Astrocyte (in vitro differentiated cells and primary cell): ENCODE measurements around the gene EED. TPM values are rescaled to one million over a fixed set of nuclear protein-coding genes. Genes with fewer than 3 reads are reported as not detected.

ENCODE experiments used
- DNase-seq: peaks from one replicate; pipeline ENCODE4 v3.0.0-alpha.2; 2010; ENCODE audit warnings: low read depth
- FAIRE-seq: peaks from 2 replicates; lab custom pipeline; 2011; peaks lifted over from hg19 to GRCh38; lab: Jason Lieb, UNC
- H2AFZ ChIP-seq: 2 replicates; pipeline ENCODE4 v1.6.0; 2012; ENCODE audit warnings: low read depth, low read length, inconsistent platforms
- H3K27ac ChIP-seq: 2 replicates; pipeline ENCODE4 v1.5.1; 2011; ENCODE audit warnings: low read depth, low read length, inconsistent platforms
- H3K27me3 ChIP-seq: 2 replicates; pipeline ENCODE4 v1.6.0; 2011; ENCODE audit warnings: low read length, inconsistent platforms; ENCODE audit not compliant: insufficient read depth
- H3K36me3 ChIP-seq: 2 replicates; pipeline ENCODE4 v1.5.1; 2011; ENCODE audit warnings: low read length, inconsistent platforms; ENCODE audit not compliant: insufficient read depth
- H3K4me1 ChIP-seq: 2 replicates; pipeline ENCODE4 v1.5.1; 2011; ENCODE audit warnings: low read length, inconsistent platforms; ENCODE audit not compliant: insufficient read depth
- H3K4me2 ChIP-seq: 2 replicates; pipeline ENCODE4 v1.6.0; 2012; ENCODE audit warnings: low read length, inconsistent platforms
- H3K4me3 ChIP-seq: 2 replicates; pipeline ENCODE4 v1.5.1; 2011; ENCODE audit warnings: low read depth, mild to moderate bottlenecking, low read length, inconsistent platforms; ENCODE audit not compliant: insufficient read depth
- H3K79me2 ChIP-seq: 2 replicates; pipeline ENCODE4 v1.6.0; 2012; ENCODE audit warnings: mild to moderate bottlenecking, low read length, inconsistent platforms; ENCODE audit not compliant: insufficient read depth
- H3K9ac ChIP-seq: 2 replicates; pipeline ENCODE4 v1.6.0; 2012; ENCODE audit warnings: mild to moderate bottlenecking, low read length, inconsistent platforms
- H3K9me3 ChIP-seq: 2 replicates; pipeline ENCODE4 v1.5.1; 2012; ENCODE audit warnings: low read depth, mild to moderate bottlenecking, low read length, inconsistent platforms; ENCODE audit not compliant: insufficient read depth
- H4K20me1 ChIP-seq: 2 replicates; pipeline ENCODE4 v1.6.0; 2012; ENCODE audit warnings: low read length, inconsistent platforms; ENCODE audit not compliant: insufficient read depth
- H3K27ac Mint-ChIP-seq: one replicate; pipeline ENCODE4 v1.8.0; 2021; ENCODE audit warnings: mild to moderate bottlenecking, mixed read lengths; ENCODE audit not compliant: unreplicated experiment
- H3K27me3 Mint-ChIP-seq: one replicate; pipeline ENCODE4 v1.8.0; 2021; ENCODE audit warnings: low read depth, mixed read lengths; ENCODE audit not compliant: unreplicated experiment
- H3K36me3 Mint-ChIP-seq: one replicate; pipeline ENCODE4 v1.8.0; 2021; ENCODE audit warnings: low read depth, mixed read lengths; ENCODE audit not compliant: unreplicated experiment
- H3K4me1 Mint-ChIP-seq: one replicate; pipeline ENCODE4 v1.8.0; 2021; ENCODE audit warnings: low read depth, mixed read lengths; ENCODE audit not compliant: unreplicated experiment
- H3K4me3 Mint-ChIP-seq: one replicate; pipeline ENCODE4 v1.8.0; 2021; ENCODE audit warnings: mild to moderate bottlenecking, moderate library complexity, mixed read lengths; ENCODE audit not compliant: unreplicated experiment
- H3K9me3 Mint-ChIP-seq: one replicate; pipeline ENCODE4 v1.8.0; 2021; ENCODE audit warnings: mild to moderate bottlenecking, mixed read lengths; ENCODE audit not compliant: unreplicated experiment
- EZH2 ChIP-seq: IDR thresholded peaks from 2 replicates; pipeline ENCODE4 v1.6.1; 2012; ENCODE audit warnings: mild to moderate bottlenecking, low read length, inconsistent platforms; ENCODE audit not compliant: insufficient read depth
- total RNA-seq: library from RNA; stranded (reverse); gene quantifications from 2 replicates; pipeline ENCODE4 v1.2.1, GENCODE V29; 2021
- TF ChIP-seq, protein P1 (sequence below): IDR thresholded peaks from 2 replicates; pipeline ENCODE4 v1.5.1; 2011; ENCODE audit warnings: low read depth, mild to moderate bottlenecking, inconsistent platforms, low read length, moderate library complexity; ENCODE audit not compliant: insufficient read depth

EED gene
- total RNA-seq, 1 donor from 2014 or later, result 23.4 TPM

DNA sequence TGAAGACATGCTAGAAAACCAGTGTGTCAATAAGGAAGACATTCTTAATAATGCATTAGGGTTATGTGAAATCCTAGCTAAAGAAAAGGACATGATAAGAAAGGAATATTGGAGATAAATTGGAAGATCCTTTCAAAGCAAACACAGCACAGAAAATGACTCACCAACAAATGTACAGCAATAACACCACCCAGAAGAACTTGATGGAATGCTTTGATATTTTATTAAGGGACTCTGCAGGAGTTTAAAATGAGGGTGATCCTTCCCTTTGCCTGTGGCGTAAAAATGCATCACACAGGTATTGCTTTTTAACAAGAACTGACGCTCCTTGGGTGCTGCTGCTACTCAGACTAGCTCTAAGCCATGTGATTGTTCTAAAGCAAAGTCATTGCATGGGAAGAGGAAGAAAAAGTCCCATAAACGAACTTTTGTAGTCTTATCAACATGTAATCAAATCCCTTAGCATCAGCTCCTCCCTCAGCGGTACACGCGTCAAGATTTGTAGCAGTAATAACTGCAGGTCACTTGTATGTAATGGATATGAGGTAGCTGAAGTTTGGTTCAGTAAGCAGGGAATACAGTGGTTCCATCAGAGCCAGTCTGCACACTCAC, 48.4 kb upstream of the EED start:
- Mint-ChIP-seq H3K4me1 (peaks cover 10% of the 10 kb centered on the region), H3K36me3 (no peaks in the 10 kb centered on the region), H3K27me3 (no peaks in the 10 kb centered on the region), H3K9me3 (no peaks in the 10 kb centered on the region), H3K27ac (no peak overlapping the region), H3K4me3 (no peak overlapping the region)
- no peak overlapping the region for H3K4me2 ChIP-seq
- H3K27ac ChIP-seq, result no peak overlapping the region
- no peaks in the 10 kb centered on the region for H3K27me3 ChIP-seq
- H2AFZ ChIP-seq, result no peak overlapping the region
- no peak for TF ChIP-seq EZH2
- TF ChIP-seq, protein P1, sequence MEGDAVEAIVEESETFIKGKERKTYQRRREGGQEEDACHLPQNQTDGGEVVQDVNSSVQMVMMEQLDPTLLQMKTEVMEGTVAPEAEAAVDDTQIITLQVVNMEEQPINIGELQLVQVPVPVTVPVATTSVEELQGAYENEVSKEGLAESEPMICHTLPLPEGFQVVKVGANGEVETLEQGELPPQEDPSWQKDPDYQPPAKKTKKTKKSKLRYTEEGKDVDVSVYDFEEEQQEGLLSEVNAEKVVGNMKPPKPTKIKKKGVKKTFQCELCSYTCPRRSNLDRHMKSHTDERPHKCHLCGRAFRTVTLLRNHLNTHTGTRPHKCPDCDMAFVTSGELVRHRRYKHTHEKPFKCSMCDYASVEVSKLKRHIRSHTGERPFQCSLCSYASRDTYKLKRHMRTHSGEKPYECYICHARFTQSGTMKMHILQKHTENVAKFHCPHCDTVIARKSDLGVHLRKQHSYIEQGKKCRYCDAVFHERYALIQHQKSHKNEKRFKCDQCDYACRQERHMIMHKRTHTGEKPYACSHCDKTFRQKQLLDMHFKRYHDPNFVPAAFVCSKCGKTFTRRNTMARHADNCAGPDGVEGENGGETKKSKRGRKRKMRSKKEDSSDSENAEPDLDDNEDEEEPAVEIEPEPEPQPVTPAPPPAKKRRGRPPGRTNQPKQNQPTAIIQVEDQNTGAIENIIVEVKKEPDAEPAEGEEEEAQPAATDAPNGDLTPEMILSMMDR, result no peak
- no peaks in the 10 kb centered on the region for H3K9me3 ChIP-seq
- H3K9ac ChIP-seq, result no peak overlapping the region
- DNase-seq (no peak), FAIRE-seq (no peak)
- H3K4me3 ChIP-seq, result no peak overlapping the region
- no peaks in the 10 kb centered on the region for H3K4me1 ChIP-seq
- H4K20me1 ChIP-seq, result no peaks in the 10 kb centered on the region
- no peaks in the 10 kb centered on the region for H3K36me3 ChIP-seq
- no peaks in the 10 kb centered on the region for H3K79me2 ChIP-seq

DNA sequence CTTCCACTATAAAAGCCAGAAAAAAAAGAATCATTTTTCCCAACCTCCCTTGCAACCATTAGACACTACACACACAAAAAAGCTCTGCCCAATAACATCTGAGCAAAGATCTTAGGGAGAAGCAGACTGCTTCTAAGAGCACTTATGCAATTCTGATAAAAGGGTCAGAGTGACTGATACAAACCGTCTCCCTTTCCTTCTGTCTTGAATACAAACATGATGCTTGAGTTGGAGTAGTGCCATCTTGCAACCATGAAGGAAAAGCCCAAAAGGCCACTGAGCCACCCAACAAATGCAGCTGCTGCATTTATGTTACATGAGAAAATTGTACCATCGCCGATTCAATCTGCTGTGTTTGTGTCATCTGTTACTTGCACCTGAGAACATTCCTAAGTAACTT, 47.6 kb upstream of the EED start:
- Histone ChIP-seq H3K79me2 (no peaks in the 10 kb centered on the region), H3K4me1 (no peaks in the 10 kb centered on the region), H3K9ac (no peak overlapping the region), H3K9me3 (no peaks in the 10 kb centered on the region), H3K27ac (no peak overlapping the region), H2AFZ (no peak overlapping the region), H3K4me3 (no peak overlapping the region), H3K27me3 (no peaks in the 10 kb centered on the region), H4K20me1 (no peaks in the 10 kb centered on the region), H3K4me2 (no peak overlapping the region), H3K36me3 (no peaks in the 10 kb centered on the region)
- DNase-seq (no peak), FAIRE-seq (no peak)
- Mint-ChIP-seq H3K27ac (no peak overlapping the region), H3K4me1 (peaks cover 10% of the 10 kb centered on the region), H3K27me3 (no peaks in the 10 kb centered on the region), H3K4me3 (no peak overlapping the region), H3K9me3 (no peaks in the 10 kb centered on the region), H3K36me3 (no peaks in the 10 kb centered on the region)
- TF ChIP-seq EZH2, result no peak
- TF ChIP-seq, protein P1, result no peak

DNA sequence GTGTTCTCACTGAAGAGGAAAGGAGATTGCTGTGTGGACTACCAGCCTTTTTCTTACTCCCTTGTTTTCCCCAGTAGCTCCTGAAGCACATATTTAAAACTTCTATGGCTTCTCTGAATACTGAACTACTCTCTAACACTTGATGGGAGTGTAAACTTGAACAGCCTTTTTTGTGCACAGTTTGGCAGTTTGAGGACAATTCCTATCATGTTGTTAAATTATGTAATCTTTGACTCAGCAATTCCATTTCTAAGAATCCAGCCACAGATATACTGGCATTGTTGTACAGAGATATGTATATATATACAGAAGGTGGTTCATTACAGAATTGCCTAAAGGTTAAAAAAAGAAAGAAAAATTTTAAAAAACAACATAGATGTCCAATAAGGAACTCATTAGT, 47.1 kb upstream of the EED start:
- Histone ChIP-seq H3K79me2 (no peaks in the 10 kb centered on the region), H3K9me3 (no peaks in the 10 kb centered on the region), H2AFZ (no peak overlapping the region), H3K4me2 (no peak overlapping the region), H3K27ac (no peak overlapping the region), H3K9ac (no peak overlapping the region), H3K27me3 (no peaks in the 10 kb centered on the region), H3K4me3 (no peak overlapping the region), H3K4me1 (no peaks in the 10 kb centered on the region), H4K20me1 (no peaks in the 10 kb centered on the region), H3K36me3 (no peaks in the 10 kb centered on the region)
- H3K4me1 Mint-ChIP-seq, result peaks cover 10% of the 10 kb centered on the region
- no peak overlapping the region for H3K27ac Mint-ChIP-seq
- no peaks in the 10 kb centered on the region for H3K27me3 Mint-ChIP-seq
- no peak overlapping the region for H3K4me3 Mint-ChIP-seq
- no peaks in the 10 kb centered on the region for H3K9me3 Mint-ChIP-seq
- no peak for DNase-seq
- FAIRE-seq, result no peak
- TF ChIP-seq, protein P1, result no peak
- no peak for TF ChIP-seq EZH2
- no peaks in the 10 kb centered on the region for H3K36me3 Mint-ChIP-seq
